ENCODE data around the gene CCNO.

DNA sequence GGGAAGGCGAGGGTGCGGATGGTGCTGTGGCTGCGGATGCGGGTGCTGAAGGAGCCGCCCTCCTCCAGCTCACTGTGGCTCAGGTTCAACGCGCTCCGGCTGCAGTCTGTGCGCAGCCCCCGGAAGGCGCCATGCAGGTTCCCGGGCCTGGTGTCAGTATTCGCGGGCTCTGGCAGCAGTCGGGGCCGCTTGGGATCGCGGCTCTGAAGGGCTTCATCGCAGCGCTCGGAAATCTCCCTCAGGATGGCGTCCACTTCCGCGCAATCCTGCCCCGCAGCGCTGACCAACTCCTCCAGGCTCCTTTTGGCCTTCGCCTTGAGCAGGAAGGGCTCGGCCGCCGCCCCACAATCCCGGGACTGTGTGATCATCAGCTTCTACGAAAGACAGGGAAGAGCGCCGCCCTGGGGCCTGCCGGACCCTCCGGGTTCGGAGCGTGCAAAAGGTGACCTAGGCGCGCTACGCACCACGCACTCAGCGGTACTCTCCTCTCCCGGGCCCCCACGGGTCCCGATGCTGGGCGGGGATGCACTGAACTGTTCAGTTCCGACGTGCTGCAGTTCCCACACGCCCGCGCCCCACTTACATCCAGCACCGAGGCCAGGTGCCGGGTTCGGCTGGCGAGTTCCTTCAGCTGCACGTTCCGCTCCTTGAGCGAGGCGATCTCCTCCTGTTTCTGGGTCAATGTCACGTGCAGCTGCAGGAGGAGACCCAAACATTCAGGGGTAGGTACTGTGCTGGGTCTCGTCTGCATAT lies 12.8 kb downstream of the CCNO start:
- TF ChIP-seq CTCF (IDR thresholded peaks at IDR 0.05) (no peak), POLR2AphosphoS5 (IDR thresholded peaks at IDR 0.05) (no peak)

Measured in breast epithelium (tissue), 3 donors.